MCF 10A (cell line): Measurements from ENCODE around the gene CHPF2. TPM values are rescaled to one million over a fixed set of nuclear protein-coding genes. Genes with fewer than 3 reads are reported as not detected.

Source experiments
- BruUV-seq: library from RNA; stranded (reverse); fragments of 400-500 nt; replicated peaks from 2 replicates; lab custom pipeline; 2021; lab: Mats Ljungman, UMichigan
- CTCF ChIA-PET: fragments of 300-600 bp; sonication (Branson Sonifier 250); formaldehyde crosslinking; extraction: SDS; loops from one replicate; lab custom pipeline; 2021; ENCODE audit warnings: antibody characterized with exemption, inconsistent platforms; lab: Yijun Ruan, JAX
- POLR2A ChIA-PET: fragments of 300-600, 350-650 bp; sonication (Branson Sonifier 250); formaldehyde crosslinking; extraction: SDS; loops from one replicate; lab custom pipeline; 2020; ENCODE audit warnings: antibody characterized with exemption, inconsistent platforms; lab: Yijun Ruan, JAX
- DNase-seq: peaks from one replicate; pipeline ENCODE4 v3.0.0-alpha.2; 2018; ENCODE audit not compliant: unreplicated experiment
- H3K27ac Mint-ChIP-seq: one replicate; pipeline ENCODE4 v1.8.0; 2022; ENCODE audit warnings: mild to moderate bottlenecking, low read depth, mixed read lengths; ENCODE audit not compliant: unreplicated experiment
- H3K27me3 Mint-ChIP-seq: one replicate; pipeline ENCODE4 v1.8.0; 2022; ENCODE audit warnings: mixed read lengths; ENCODE audit not compliant: insufficient read depth, unreplicated experiment
- H3K36me3 Mint-ChIP-seq: one replicate; pipeline ENCODE4 v1.8.0; 2022; ENCODE audit warnings: mild to moderate bottlenecking, moderate library complexity, mixed read lengths; ENCODE audit not compliant: insufficient read depth, unreplicated experiment
- H3K4me1 Mint-ChIP-seq: one replicate; pipeline ENCODE4 v1.8.0; 2022; ENCODE audit warnings: mixed read lengths; ENCODE audit not compliant: insufficient read depth, unreplicated experiment
- H3K4me3 Mint-ChIP-seq: one replicate; pipeline ENCODE4 v1.8.0; 2022; ENCODE audit warnings: mild to moderate bottlenecking, moderate library complexity, mixed read lengths; ENCODE audit not compliant: unreplicated experiment
- H3K9me3 Mint-ChIP-seq: one replicate; pipeline ENCODE4 v1.8.0; 2022; ENCODE audit warnings: mixed read lengths; ENCODE audit not compliant: unreplicated experiment
- intact Hi-C: fragments of 100-400 bp; cut with micrococcal nuclease; formaldehyde crosslinking; loops from 2 replicates; pipeline ENCODE4 v1.14.1; 2022
- total RNA-seq: library from RNA; stranded (reverse); gene quantifications from 2 replicates; pipeline ENCODE4 v1.2.3, GENCODE V29; 2022
- TF ChIP-seq, protein P1 (sequence below): fragments of 200-600 bp; IDR thresholded peaks from one replicate; pipeline ENCODE4 v1.8.0; 2022; ENCODE audit warnings: antibody characterized with exemption, mild to moderate bottlenecking; ENCODE audit not compliant: unreplicated experiment

CHPF2 gene
- total RNA-seq, 1 experiment from 2014 or later = 28.2 TPM

DNA sequence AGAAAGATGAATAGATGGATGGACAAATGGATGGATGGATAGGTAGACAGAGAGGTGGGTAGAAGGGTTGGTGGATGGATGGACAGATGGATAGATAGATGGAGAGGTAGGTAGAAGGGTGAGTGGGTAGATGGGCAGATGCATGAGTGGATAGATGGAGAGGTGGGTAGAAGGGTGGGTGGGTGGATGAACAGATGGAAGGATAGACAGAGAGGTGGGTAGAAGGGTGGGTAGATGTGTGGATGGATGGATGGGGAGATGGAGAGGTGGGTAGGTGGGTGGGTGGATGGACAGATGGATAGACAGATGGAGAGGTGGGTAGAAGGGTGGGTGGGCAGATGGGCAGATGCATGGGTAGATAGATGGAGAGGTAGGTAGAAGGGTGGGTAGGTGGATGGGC, 34.4 kb upstream of the CHPF2 start:
- peaks cover 22% of the 10 kb centered on the region for H3K27me3 Mint-ChIP-seq
- H3K4me3 Mint-ChIP-seq = no peak overlapping the region
- no TSS peak for BruUV-seq
- DNase-seq = no peak
- H3K9me3 Mint-ChIP-seq = no peaks in the 10 kb centered on the region
- H3K4me1 Mint-ChIP-seq = no peaks in the 10 kb centered on the region
- TF ChIP-seq, protein P1, sequence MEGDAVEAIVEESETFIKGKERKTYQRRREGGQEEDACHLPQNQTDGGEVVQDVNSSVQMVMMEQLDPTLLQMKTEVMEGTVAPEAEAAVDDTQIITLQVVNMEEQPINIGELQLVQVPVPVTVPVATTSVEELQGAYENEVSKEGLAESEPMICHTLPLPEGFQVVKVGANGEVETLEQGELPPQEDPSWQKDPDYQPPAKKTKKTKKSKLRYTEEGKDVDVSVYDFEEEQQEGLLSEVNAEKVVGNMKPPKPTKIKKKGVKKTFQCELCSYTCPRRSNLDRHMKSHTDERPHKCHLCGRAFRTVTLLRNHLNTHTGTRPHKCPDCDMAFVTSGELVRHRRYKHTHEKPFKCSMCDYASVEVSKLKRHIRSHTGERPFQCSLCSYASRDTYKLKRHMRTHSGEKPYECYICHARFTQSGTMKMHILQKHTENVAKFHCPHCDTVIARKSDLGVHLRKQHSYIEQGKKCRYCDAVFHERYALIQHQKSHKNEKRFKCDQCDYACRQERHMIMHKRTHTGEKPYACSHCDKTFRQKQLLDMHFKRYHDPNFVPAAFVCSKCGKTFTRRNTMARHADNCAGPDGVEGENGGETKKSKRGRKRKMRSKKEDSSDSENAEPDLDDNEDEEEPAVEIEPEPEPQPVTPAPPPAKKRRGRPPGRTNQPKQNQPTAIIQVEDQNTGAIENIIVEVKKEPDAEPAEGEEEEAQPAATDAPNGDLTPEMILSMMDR = no peak
- no peaks in the 10 kb centered on the region for H3K36me3 Mint-ChIP-seq
- no peak overlapping the region for H3K27ac Mint-ChIP-seq
- intact Hi-C loops = no loop called here
- CTCF ChIA-PET = no interaction called here
- POLR2A ChIA-PET = no interaction called here

DNA sequence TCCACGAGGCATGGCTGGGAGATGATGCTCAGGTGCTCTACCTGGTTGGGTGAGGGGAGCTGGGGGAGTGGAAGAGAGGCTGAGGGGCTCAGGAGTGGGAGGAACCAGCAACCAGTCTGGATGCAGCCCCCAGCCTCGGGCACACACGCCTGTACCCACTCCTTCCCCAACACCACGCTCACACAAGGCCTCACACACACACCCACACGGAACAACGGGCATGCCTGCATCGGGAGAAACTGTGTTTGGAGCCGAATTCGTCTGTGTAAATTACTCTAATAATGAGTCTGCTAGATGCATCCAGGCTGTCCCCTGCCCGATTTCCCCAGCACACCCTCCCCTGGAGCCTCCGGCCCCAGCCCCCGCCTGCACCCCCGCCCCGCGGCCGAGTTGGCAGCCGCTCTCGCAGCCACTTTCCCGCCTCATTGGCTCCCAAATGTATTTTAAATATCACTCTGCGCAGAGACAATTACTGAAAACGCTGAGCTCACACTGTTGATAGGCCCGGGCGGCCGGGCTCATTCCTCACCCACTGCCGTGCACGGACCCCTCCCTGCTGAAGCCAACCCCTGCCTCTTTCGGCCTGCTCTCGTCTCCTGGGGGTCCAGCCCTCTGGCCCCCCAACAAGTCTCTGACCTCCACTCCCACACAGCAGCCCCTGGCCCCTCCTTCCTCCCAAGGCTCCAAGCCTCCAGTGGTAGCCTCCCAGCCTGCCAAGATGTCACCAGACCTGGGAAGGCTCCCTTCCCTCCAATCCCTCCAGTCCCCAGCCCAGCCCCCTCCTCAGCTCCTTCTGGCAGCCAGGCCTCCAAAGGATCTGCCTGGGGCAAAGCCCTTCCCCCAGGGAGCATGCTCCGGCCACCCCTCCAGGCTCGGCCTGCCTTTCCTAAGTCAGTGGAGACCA, 33.1 kb upstream of the CHPF2 start:
- Mint-ChIP-seq H3K27ac (no peak overlapping the region), H3K4me3 (no peak overlapping the region), H3K27me3 (peaks cover 35% of the 10 kb centered on the region), H3K4me1 (no peaks in the 10 kb centered on the region), H3K9me3 (no peaks in the 10 kb centered on the region), H3K36me3 (no peaks in the 10 kb centered on the region)
- TF ChIP-seq, protein P1 = no peak
- ChIA-PET POLR2A (no interaction called here), CTCF (no interaction called here)
- intact Hi-C loops = no loop called here
- no peak for DNase-seq
- BruUV-seq = no TSS peak

DNA sequence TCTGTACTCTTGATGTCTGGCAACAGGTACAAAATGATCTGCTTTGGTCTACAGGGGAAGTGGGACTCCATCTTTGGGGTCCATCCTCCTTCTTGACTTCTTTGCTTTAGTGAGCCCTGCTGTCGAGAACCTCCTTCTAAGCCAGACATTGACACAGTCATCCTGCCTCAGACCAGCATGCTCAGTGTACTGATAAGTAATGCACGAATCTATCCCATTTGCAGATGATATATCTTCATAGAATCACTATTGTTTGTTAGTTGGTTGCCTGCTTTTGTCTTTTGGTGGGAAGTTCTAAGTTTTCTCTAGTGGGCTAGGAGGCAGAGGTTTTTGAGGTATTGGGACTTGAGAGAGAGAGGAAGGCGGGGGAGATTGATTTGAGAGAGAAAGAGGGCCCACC, 30.9 kb upstream of the CHPF2 start:
- Mint-ChIP-seq H3K9me3 (no peaks in the 10 kb centered on the region), H3K4me1 (no peaks in the 10 kb centered on the region), H3K27ac (no peak overlapping the region), H3K36me3 (no peaks in the 10 kb centered on the region), H3K27me3 (peaks cover 56% of the 10 kb centered on the region), H3K4me3 (no peak overlapping the region)
- TF ChIP-seq, protein P1 = no peak
- BruUV-seq = no TSS peak
- intact Hi-C loops = no loop called here
- DNase-seq = no peak
- ChIA-PET POLR2A (no interaction called here), CTCF (interaction anchor here (1.0 kb wide), 1 partner anchor 28 kb away, joined by 3 read pairs; no protein-coding TSS in a partner anchor)

DNA sequence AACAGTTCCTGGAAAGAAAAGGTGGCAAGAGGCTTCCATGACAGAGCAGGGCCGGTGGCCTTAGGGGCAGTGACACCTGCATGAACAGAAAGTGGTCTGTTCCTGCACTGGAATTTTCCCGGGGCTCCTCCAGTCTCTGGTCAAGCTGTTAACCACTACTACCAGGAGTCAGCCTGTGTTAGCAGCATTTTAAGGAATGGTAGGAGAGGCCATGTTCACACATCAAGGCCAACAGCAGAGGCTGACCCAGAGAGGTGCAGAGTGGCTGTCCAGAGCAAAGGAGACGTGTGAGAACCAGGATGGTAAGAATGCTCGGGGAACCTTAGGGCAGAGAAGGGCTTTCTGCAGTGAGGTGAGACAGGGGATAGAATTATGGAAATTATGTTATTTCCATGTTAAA, 30.5 kb upstream of the CHPF2 start:
- H3K4me3 Mint-ChIP-seq = no peak overlapping the region
- TF ChIP-seq, protein P1 = no peak
- ChIA-PET POLR2A (no interaction called here), CTCF (no interaction called here)
- DNase-seq = no peak
- no TSS peak for BruUV-seq
- no peaks in the 10 kb centered on the region for H3K9me3 Mint-ChIP-seq
- peaks cover 56% of the 10 kb centered on the region for H3K27me3 Mint-ChIP-seq
- peaks cover 2% of the 10 kb centered on the region for H3K4me1 Mint-ChIP-seq
- no peak overlapping the region for H3K27ac Mint-ChIP-seq
- intact Hi-C loops = no loop called here
- no peaks in the 10 kb centered on the region for H3K36me3 Mint-ChIP-seq
